SU-DHL-6 (cell line): ENCODE results near the gene FERMT3.

Source experiments
- H2AFZ ChIP-seq: fragments of 200-600 bp; sonication (generic); 2 replicates; pipeline ENCODE4 v1.6.1; 2014; ENCODE audit warnings: low read depth, mild to moderate bottlenecking, moderate library complexity, mixed read lengths, antibody characterized with exemption, low read length; ENCODE audit not compliant: severe bottlenecking
- H3F3A ChIP-seq: fragments of 200-600 bp; shearing (Covaris generic); 2 replicates; pipeline ENCODE4 v1.6.0; 2016; ENCODE audit warnings: antibody characterized with exemption, mild to moderate bottlenecking; ENCODE audit not compliant: insufficient read depth
- H3K27ac ChIP-seq: fragments of 200-600 bp; sonication (generic); 2 replicates; pipeline ENCODE4 v1.5.1; 2016; ENCODE audit warnings: low read depth, mild to moderate bottlenecking, low read length, moderate library complexity, mixed read lengths
- H3K27me3 ChIP-seq: fragments of 200-600 bp; sonication (generic), shearing (Covaris generic); 2 replicates; pipeline ENCODE4 v1.6.0; 2014; ENCODE audit warnings: mild to moderate bottlenecking, low read length
- H3K36me3 ChIP-seq: fragments of 200-600 bp; sonication (generic); 2 replicates; pipeline ENCODE4 v1.6.1; 2014; ENCODE audit warnings: mild to moderate bottlenecking, low read length, mixed read lengths
- H3K4me2 ChIP-seq: fragments of 300-600, 200-600 bp; shearing (Covaris generic), sonication (generic); 2 replicates; pipeline ENCODE4 v1.6.0; 2014; ENCODE audit warnings: low read length, low read depth, mild to moderate bottlenecking; ENCODE audit not compliant: poor library complexity, severe bottlenecking
- H3K4me3 ChIP-seq: fragments of 200-600 bp; sonication (generic); 2 replicates; pipeline ENCODE4 v1.5.1; 2014; ENCODE audit warnings: antibody characterized with exemption, low read length, mild to moderate bottlenecking, mixed read lengths; ENCODE audit not compliant: insufficient read depth, poor library complexity, severe bottlenecking
- H3K79me2 ChIP-seq: fragments of 200-600 bp; sonication (generic); 2 replicates; pipeline ENCODE4 v1.6.1; 2014; ENCODE audit warnings: mild to moderate bottlenecking, low read length, moderate library complexity; ENCODE audit not compliant: insufficient read depth
- H3K9ac ChIP-seq: fragments of 200-600 bp; sonication (generic); 2 replicates; pipeline ENCODE4 v1.7.0; 2014; ENCODE audit warnings: mild to moderate bottlenecking, low read length
- H3K9me2 ChIP-seq: fragments of 200-600 bp; sonication (generic); replicated peaks from 2 replicates; pipeline ENCODE4 v1.6.1; 2014; ENCODE audit warnings: low read length; ENCODE audit not compliant: insufficient read depth
- H3K9me3 ChIP-seq: fragments of 200-600 bp; sonication (generic); 2 replicates; pipeline ENCODE4 v1.6.1; 2014; ENCODE audit warnings: low read length, mixed read lengths; ENCODE audit not compliant: insufficient read depth
- H4K20me1 ChIP-seq: fragments of 200-600 bp; sonication (generic); 2 replicates; pipeline ENCODE4 v1.6.1; 2014; ENCODE audit warnings: low read depth, mild to moderate bottlenecking, antibody characterized with exemption, low read length, moderate library complexity, mixed read lengths
- EZH2phosphoT487 ChIP-seq: fragments of 200-600 bp; sonication (generic), shearing (Covaris generic); conservative IDR thresholded peaks from 2 replicates; pipeline ENCODE4 v1.6.1; 2018; ENCODE audit warnings: mild to moderate bottlenecking, antibody characterized with exemption, low read length, moderate library complexity, mixed read lengths
- TF ChIP-seq, protein P1 (sequence below): fragments of 200-600 bp; sonication (generic); IDR thresholded peaks from one replicate; pipeline ENCODE4 v1.5.1; 2017; ENCODE audit warnings: antibody characterized with exemption, mild to moderate bottlenecking, low read length, moderate library complexity; ENCODE audit not compliant: insufficient read depth, poor library complexity, severe bottlenecking

Gene FERMT3

DNA sequence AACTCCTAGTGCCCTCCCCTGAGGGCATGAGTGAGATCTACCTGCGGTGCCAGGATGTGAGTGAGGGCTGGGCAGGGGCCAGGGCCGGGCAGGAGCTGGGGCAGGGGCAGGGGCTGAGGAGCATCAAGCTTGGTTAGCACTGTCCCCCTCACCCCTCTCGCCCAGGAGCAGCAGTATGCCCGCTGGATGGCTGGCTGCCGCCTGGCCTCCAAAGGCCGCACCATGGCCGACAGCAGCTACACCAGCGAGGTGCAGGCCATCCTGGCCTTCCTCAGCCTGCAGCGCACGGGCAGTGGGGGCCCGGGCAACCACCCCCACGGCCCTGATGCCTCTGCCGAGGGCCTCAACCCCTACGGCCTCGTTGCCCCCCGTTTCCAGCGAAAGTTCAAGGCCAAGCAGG lies 13.8 kb downstream of the FERMT3 start:
- no peaks in the 10 kb centered on the region for H3K9me2 ChIP-seq
- H3K27ac ChIP-seq = no peak overlapping the region
- no peaks in the 10 kb centered on the region for H3K9me3 ChIP-seq
- H3K9ac ChIP-seq = no peak overlapping the region
- no peak for TF ChIP-seq EZH2phosphoT487
- TF ChIP-seq, protein P1, sequence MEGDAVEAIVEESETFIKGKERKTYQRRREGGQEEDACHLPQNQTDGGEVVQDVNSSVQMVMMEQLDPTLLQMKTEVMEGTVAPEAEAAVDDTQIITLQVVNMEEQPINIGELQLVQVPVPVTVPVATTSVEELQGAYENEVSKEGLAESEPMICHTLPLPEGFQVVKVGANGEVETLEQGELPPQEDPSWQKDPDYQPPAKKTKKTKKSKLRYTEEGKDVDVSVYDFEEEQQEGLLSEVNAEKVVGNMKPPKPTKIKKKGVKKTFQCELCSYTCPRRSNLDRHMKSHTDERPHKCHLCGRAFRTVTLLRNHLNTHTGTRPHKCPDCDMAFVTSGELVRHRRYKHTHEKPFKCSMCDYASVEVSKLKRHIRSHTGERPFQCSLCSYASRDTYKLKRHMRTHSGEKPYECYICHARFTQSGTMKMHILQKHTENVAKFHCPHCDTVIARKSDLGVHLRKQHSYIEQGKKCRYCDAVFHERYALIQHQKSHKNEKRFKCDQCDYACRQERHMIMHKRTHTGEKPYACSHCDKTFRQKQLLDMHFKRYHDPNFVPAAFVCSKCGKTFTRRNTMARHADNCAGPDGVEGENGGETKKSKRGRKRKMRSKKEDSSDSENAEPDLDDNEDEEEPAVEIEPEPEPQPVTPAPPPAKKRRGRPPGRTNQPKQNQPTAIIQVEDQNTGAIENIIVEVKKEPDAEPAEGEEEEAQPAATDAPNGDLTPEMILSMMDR = no peak
- H4K20me1 ChIP-seq = no peaks in the 10 kb centered on the region
- H3F3A ChIP-seq = peaks cover 12% of the 10 kb centered on the region
- H3K4me3 ChIP-seq = no peak overlapping the region
- H3K27me3 ChIP-seq = no peaks in the 10 kb centered on the region
- no peak overlapping the region for H3K4me2 ChIP-seq
- no peaks in the 10 kb centered on the region for H3K79me2 ChIP-seq
- H3K36me3 ChIP-seq = peaks cover under 1% of the 10 kb centered on the region; the same call in 1 of the 2 replicates
- H2AFZ ChIP-seq = no peak overlapping the region

DNA sequence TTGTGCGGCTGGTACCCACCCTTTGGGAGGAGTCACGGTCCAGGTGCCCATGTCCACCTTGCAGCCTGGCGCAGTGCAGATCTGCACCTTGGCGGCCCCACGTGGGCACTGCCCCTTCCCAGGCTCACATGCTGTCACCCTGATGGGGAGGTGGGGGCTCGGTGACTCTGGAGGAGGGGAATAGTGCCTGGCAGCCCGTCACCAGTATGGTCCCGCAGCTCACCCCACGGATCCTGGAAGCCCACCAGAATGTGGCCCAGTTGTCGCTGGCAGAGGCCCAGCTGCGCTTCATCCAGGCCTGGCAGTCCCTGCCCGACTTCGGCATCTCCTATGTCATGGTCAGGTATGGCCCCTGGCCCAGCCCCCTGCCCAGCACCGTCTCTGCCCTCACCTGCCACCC lies 14.3 kb downstream of the FERMT3 start:
- Histone ChIP-seq H3K9me2 (no peaks in the 10 kb centered on the region), H2AFZ (no peak overlapping the region)

DNA sequence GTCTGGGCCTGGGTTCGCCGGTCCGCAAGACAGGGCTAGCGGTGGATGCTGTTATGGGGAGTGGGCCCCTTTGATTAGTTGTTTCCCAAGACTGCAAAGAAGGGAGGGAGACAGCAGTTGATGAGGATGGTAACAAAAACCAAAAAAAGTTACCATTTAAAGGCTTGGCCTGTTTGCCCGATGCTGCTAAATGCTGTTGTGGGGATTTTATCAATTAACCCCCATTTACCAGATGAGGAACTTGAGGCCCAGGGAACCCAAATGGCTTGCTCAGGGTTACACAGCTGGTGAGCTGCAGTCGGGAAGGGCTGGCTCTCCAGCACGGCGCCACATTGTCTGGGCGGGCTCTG lies 16.1 kb downstream of the FERMT3 start:
- Histone ChIP-seq H3K4me2 (no peak overlapping the region), H3K27ac (no peak overlapping the region), H3K27me3 (no peaks in the 10 kb centered on the region), H4K20me1 (no peaks in the 10 kb centered on the region), H3K79me2 (no peaks in the 10 kb centered on the region; the same call in 1 of the 2 replicates), H3F3A (peaks cover 26% of the 10 kb centered on the region), H2AFZ (no peak overlapping the region), H3K9ac (no peak overlapping the region), H3K4me3 (no peak overlapping the region), H3K9me2 (no peaks in the 10 kb centered on the region), H3K36me3 (no peaks in the 10 kb centered on the region), H3K9me3 (no peaks in the 10 kb centered on the region)
- TF ChIP-seq EZH2phosphoT487 = no peak
- TF ChIP-seq, protein P1 = no peak

More for the DNA sequence above, 14.3 kb downstream of the FERMT3 start:
- H3K4me3 ChIP-seq = no peak overlapping the region
- no peaks in the 10 kb centered on the region for H3K79me2 ChIP-seq
- H3K36me3 ChIP-seq = no peaks in the 10 kb centered on the region
- H3K27me3 ChIP-seq = no peaks in the 10 kb centered on the region
- no peak overlapping the region for H3K27ac ChIP-seq
- peaks cover 11% of the 10 kb centered on the region for H3F3A ChIP-seq
- no peak for TF ChIP-seq EZH2phosphoT487
- TF ChIP-seq, protein P1 = no peak
- H3K9ac ChIP-seq = no peak overlapping the region
- no peaks in the 10 kb centered on the region for H3K9me3 ChIP-seq
- H3K4me2 ChIP-seq = no peak overlapping the region
- no peaks in the 10 kb centered on the region for H4K20me1 ChIP-seq
